DMS53 treated with DMSO at 0.1 percent for 48 hours (cell line): ENCODE measurements around the gene KIF2C.
"Not testable (repeated sequence)": the region's sequence is repeated elsewhere in the genome, so short reads cannot be mapped to it uniquely, and the experiment has no call there.

ENCODE experiments used
- DNase-seq: peaks from one replicate; lab custom pipeline; 2025; ENCODE audit not compliant: unreplicated experiment; lab: John Stamatoyannopoulos, UW

Gene KIF2C

GRCh38 chr1:44810101-44810761, 70.6 kb downstream of the KIF2C start:
- no peak for DNase-seq

- not testable (repeated sequence) for DNase-seq
Measured at GRCh38 chr1:44810762-44811105, 71.1 kb downstream of the KIF2C start.

GRCh38 chr1:44811234-44811633, 71.6 kb downstream of the KIF2C start:
- no peak for DNase-seq

GRCh38 chr1:44812822-44813543, 73.3 kb downstream of the KIF2C start:
- DNase-seq = peak; percentile 30

GRCh38 chr1:44815926-44816325, 76.3 kb downstream of the KIF2C start:
- DNase-seq = not testable (repeated sequence)

- DNase-seq = no peak
Measured at GRCh38 chr1:44817307-44817706, 77.7 kb downstream of the KIF2C start.
